ENCODE data around the gene COL18A1.

DNA sequence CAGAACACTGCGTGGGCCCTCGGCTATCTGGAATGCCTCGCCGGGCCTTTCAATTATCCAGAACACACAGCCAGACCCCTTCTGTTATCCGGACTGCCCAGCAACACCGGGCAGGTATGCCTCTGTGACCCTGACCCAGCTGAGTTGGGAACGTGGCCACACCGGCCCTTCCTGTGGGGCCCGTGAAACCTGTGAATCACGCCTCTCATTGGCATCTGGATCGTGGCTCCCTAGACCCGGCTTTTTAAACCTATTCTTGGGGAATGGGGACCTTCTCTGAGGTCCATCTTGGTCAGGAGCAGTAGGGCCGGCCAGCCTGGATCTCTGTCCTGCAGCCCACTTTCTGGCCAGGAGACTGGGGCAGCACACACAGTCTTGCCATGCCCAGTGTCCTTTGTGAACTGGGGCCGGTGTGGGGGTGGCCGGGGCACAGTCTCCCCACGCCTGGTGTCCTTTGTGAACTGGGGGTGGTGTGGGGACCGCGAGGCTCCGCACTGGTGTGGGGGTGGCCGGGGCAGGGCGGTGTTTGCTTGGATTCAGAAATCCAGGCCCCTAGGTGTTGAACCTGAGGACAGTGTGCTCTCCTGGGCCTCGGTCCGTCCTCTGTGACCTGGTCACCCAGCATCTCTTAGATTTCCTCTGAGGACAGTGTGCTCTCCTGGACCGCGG is 11.1 kb downstream of the COL18A1 start:
- TF ChIP-seq RAD21 (IDR thresholded peaks at IDR 0.05) (no peak), JUND (IDR thresholded peaks at IDR 0.05) (no peak), SP1 (IDR thresholded peaks at IDR 0.05) (no peak), GABPA (IDR thresholded peaks at IDR 0.05 in 1 of 2, conservative IDR thresholded peaks at IDR 0.05 in 1 of 2) (no peak), YY1 (IDR thresholded peaks at IDR 0.05) (no peak), TAF1 (conservative IDR thresholded peaks at IDR 0.05) (no peak), RXRA (IDR thresholded peaks at IDR 0.05) (no peak), EGR1 (IDR thresholded peaks at IDR 0.05; ENCODE audit: low read depth in 2 of 2) (no peak)
- TF ChIP-seq, protein P1, sequence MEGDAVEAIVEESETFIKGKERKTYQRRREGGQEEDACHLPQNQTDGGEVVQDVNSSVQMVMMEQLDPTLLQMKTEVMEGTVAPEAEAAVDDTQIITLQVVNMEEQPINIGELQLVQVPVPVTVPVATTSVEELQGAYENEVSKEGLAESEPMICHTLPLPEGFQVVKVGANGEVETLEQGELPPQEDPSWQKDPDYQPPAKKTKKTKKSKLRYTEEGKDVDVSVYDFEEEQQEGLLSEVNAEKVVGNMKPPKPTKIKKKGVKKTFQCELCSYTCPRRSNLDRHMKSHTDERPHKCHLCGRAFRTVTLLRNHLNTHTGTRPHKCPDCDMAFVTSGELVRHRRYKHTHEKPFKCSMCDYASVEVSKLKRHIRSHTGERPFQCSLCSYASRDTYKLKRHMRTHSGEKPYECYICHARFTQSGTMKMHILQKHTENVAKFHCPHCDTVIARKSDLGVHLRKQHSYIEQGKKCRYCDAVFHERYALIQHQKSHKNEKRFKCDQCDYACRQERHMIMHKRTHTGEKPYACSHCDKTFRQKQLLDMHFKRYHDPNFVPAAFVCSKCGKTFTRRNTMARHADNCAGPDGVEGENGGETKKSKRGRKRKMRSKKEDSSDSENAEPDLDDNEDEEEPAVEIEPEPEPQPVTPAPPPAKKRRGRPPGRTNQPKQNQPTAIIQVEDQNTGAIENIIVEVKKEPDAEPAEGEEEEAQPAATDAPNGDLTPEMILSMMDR (IDR thresholded peaks at IDR 0.05; ENCODE audit: low read depth, low read length, missing input control), result no peak

Data from liver (tissue), 3 donors.